CD4-positive, alpha-beta T cell treated with Interleukin-6 at 100 ng/mL for 8 hours (primary cell): ENCODE measurements around the gene PCDH17.

Experiments used
- DNase-seq: peaks from one replicate; pipeline ENCODE4 v3.0.0-alpha.2; 2020; ENCODE audit warnings: mixed read lengths, low spot score

PCDH17 gene

GRCh38 chr13:57631596-57632275 is at the start of gene PCDH17:
TSS of gene PCDH17 (plus strand) at chr13:57631744. CDS start at chr13:57632547, 803 bp downstream.
- no peak for DNase-seq

DNA sequence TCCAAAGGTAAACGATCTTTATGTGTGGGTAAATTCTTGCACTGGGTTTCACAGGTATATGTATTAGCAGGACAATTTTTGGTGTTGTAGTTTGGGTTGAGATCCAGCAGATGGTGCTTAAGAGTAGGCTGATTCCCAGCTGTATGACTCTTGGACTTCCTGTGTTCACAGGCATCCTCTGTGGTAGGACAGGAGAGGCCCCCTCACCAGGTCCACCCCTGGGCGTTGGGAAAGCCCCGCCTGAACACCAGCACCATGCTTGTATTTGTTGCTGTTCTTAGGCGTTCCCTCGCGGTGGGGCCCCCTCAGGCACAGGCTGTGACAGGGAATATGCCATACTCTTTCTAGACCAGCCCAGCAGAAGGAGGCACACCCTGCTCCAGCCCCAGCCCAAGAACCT is 49.5 kb upstream of the PCDH17 start:
- no peak for DNase-seq

DNA sequence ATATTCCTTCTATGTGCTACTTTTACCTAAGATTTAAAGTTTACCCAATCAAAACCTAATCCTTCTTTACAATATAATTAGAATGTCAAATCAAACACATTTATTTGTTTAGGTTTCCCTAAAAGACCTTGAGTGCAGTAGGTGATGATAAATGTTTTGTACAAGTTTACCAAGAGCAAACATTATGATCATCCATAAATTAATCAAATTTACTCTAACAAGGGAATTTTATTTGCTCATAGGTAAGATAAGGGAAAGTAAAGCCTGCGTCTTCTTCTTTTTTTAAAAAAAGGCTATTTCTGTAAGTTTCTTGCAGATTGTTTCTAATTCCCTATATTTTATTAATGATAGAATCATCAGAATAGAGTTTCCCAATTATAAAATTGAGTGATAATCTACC is 48.0 kb upstream of the PCDH17 start:
- no peak for DNase-seq

DNA sequence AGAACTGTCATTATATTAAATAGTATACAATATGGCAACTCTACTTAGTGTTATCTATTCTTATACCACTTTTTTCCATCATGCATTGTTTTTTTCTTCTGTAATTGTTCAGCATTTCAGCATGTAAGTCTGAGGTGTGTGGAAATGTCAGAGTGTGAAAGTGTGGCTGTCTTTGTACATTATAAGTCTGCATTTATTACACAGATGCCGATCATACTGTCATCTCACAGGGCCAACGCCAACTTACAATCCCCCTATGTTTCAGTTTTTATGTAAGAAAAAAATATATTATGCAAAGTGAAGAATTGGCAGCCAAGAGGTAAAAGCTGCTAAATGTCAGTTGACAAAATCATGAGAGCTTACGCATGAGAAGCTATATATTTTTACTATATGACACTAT is 42.9 kb upstream of the PCDH17 start:
- no peak for DNase-seq

GRCh38 chr13:57595775-57596174 is 35.8 kb upstream of the PCDH17 start:
- no peak for DNase-seq

DNA sequence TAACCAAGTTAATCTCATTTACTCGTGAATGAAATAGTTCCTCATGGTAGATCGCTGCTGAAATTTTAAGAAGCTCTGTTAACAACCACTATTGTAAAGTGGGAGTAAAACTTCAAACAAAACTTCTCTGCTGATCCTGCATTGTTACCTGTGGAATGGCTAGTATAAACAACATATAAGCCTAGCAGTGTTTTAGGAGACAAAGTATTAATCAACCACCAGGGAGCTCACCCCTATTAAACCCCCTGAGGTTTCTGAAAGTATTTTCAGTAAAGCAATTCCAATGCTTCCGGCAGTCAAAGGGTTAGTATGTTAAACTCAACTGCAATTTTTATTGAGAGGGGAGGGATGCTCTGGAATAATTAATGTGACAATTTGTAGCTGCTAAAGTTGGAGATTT is 30.0 kb upstream of the PCDH17 start:
- no peak for DNase-seq

GRCh38 chr13:57604442-57604841 is 27.1 kb upstream of the PCDH17 start:
- DNase-seq = no peak

GRCh38 chr13:57611969-57612368 is 19.6 kb upstream of the PCDH17 start:
- no peak for DNase-seq

- no peak for DNase-seq
Measured at GRCh38 chr13:57612568-57612967, 19.0 kb upstream of the PCDH17 start.

DNA sequence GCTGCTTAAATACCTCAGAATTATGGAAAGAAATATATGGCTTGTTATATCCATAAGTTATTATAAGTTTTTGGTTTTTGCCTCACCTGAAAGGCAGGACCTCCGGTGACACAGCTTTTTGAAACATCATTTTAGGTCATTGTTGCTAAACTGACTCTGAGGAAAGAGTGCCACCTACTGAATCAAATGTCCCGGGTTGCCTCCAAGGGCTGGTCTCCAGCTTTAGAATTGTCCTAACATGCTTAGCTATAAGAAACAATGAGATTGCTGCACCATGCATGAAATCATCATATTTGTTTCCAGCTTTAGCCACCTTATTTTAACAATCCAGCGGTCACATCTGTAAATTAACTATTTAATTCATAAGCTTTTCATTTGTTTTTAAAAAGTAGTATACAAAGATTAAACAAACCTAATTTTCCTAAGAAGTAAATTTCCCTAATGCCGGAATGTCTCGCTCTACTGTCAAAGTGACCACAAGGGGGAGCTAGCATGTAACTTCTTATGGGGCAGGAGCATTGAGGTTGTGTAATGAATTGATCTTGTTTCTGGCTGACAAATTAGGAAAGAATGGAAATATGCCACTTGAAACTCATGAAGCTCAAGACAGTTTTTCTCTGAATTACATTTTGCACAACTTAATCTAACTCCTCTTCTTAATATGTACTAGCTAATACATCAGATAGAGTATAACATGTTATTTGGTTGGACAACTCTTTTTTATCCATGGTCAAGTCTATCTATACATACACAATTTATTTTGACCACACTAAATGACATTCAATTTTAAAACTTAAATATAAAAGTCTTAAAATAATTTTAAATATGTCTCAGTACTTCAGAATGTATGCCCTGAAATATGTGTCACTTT is 6.7 kb upstream of the PCDH17 start:
- no peak for DNase-seq

GRCh38 chr13:57627663-57628062 is 3.9 kb upstream of the PCDH17 start:
- no peak for DNase-seq

DNA sequence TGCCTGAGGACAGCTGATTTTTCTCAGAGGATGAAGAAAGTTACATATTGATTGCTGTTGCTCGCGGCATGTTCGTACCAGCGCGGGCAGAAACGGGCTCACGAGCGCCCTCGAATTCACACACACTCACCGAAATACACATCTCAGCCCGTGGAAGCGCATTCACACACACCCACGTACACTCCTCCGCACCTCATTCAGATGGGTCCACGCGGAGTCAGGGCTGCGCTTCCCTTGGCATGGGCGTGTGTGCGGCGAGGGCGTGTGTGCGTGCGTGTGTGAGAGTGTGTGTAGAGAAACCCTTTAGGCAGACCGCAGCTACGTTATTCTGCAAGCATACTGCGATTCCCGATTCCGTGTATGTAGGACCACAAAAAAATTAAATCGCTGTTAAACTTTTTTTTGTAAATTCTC is 2.1 kb upstream of the PCDH17 start:
- DNase-seq = no peak

- peak; percentile 20 for DNase-seq
Measured at GRCh38 chr13:57629821-57630235, 1.7 kb upstream of the PCDH17 start.

GRCh38 chr13:57630661-57631595 is 616 bp upstream of the PCDH17 start:
- no peak for DNase-seq

DNA sequence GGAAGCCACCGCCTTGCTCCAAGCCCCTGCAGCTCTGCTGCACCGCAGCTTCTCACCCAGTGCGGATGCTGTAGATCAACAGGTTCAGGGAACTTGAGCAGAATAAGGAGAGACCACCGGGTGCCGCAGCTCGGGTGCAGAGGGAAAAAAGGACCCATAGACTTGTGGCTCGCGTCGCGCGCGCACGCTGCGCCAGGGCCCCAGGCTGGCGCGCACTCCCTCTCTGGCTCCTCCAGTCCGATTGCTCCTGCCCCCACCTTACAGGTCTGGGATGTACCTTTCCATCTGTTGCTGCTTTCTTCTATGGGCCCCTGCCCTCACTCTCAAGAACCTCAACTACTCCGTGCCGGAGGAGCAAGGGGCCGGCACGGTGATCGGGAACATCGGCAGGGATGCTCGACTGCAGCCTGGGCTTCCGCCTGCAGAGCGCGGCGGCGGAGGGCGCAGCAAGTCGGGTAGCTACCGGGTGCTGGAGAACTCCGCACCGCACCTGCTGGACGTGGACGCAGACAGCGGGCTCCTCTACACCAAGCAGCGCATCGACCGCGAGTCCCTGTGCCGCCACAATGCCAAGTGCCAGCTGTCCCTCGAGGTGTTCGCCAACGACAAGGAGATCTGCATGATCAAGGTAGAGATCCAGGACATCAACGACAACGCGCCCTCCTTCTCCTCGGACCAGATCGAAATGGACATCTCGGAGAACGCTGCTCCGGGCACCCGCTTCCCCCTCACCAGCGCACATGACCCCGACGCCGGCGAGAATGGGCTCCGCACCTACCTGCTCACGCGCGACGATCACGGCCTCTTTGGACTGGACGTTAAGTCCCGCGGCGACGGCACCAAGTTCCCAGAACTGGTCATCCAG is 964 bp downstream of the PCDH17 start:
- no peak for DNase-seq

DNA sequence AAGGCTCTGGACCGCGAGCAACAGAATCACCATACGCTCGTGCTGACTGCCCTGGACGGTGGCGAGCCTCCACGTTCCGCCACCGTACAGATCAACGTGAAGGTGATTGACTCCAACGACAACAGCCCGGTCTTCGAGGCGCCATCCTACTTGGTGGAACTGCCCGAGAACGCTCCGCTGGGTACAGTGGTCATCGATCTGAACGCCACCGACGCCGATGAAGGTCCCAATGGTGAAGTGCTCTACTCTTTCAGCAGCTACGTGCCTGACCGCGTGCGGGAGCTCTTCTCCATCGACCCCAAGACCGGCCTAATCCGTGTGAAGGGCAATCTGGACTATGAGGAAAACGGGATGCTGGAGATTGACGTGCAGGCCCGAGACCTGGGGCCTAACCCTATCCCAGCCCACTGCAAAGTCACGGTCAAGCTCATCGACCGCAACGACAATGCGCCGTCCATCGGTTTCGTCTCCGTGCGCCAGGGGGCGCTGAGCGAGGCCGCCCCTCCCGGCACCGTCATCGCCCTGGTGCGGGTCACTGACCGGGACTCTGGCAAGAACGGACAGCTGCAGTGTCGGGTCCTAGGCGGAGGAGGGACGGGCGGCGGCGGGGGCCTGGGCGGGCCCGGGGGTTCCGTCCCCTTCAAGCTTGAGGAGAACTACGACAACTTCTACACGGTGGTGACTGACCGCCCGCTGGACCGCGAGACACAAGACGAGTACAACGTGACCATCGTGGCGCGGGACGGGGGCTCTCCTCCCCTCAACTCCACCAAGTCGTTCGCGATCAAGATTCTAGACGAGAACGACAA is 1.8 kb downstream of the PCDH17 start:
- no peak for DNase-seq

- no peak for DNase-seq
Measured at GRCh38 chr13:57633950-57634838, 2.6 kb downstream of the PCDH17 start.

DNA sequence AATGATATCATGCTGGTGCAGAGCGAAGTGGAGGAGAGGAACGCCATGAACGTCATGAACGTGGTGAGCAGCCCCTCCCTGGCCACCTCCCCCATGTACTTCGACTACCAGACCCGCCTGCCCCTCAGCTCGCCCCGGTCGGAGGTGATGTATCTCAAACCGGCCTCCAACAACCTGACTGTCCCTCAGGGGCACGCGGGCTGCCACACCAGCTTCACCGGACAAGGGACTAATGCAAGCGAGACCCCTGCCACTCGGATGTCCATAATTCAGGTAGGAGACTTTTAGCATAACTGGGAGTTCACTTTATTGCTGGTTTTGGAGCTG is 3.3 kb downstream of the PCDH17 start:
- no peak for DNase-seq

DNA sequence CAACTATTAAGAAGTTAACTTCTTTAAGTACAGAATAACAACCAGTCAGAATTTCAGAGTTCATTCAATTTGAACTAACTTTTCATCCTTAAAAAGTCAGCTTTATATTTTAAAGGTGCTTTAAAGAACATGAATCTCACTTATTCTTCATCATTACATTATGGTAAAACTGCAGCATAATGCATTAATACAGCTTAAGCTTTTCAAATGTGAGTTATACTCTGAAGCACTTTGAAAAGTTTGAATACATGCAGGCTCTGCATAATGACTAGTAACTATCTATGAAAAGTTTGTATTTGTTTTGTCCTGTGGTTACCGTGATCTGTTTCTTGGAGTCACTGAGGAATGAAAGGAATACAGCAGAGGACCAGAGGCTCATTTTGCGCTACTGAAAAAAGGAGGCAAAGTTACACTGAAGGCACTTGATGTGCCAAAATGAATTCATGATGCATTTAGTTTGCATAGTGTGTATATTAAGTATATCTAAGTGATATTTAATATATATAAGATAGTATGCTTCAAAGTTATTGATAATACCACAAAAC is 4.1 kb downstream of the PCDH17 start:
- no peak for DNase-seq
